HepG2 (cell line): ENCODE measurements around the gene RNF150. TPM values are rescaled to one million over a fixed set of nuclear protein-coding genes. Genes with fewer than 3 reads are reported as not detected.

Source experiments
- ATAC-seq: fragments of 200-7000 bp; cut with Tn5 transposase; 3 replicates; pipeline ENCODE4 v1.9.1; 2020; ENCODE audit warnings: mild to moderate bottlenecking, moderate library complexity
- BruUV-seq: library from RNA; stranded (reverse); fragments of 400-500 nt; replicated peaks from 2 replicates; lab custom pipeline; 2021; lab: Mats Ljungman, UMichigan
- CTCF ChIA-PET: fragments of 300-600 bp; formaldehyde crosslinking; extraction: SDS; loops from one replicate; lab custom pipeline; 2021; ENCODE audit warnings: low total read pairs, inconsistent platforms, low intra/inter-chr PET ratio; lab: Yijun Ruan, JAX
- POLR2A ChIA-PET: fragments of 350-600 bp; sonication (Branson Sonifier 250); formaldehyde crosslinking; loops from one replicate; lab custom pipeline; 2020; ENCODE audit warnings: antibody characterized with exemption, inconsistent platforms; lab: Yijun Ruan, JAX
- DNase-seq: peaks from one replicate; pipeline ENCODE4 v3.0.0-alpha.2; 2015; ENCODE audit warnings: low spot score
- FAIRE-seq: peaks from 3 replicates; lab custom pipeline; 2011; peaks lifted over from hg19 to GRCh38; lab: Jason Lieb, UNC
- H2AFZ ChIP-seq: one replicate; pipeline ENCODE4 v1.6.1; 2011; ENCODE audit warnings: low read length, inconsistent platforms
- H3K27ac ChIP-seq: fragments of 300-600 bp; 3 replicates; pipeline ENCODE4 v1.8.0; 2011; ENCODE audit warnings: mixed run types, mild to moderate bottlenecking, mixed read lengths, low read length, inconsistent platforms; ENCODE audit not compliant: insufficient read depth; ENCODE audit errors: extremely low read length
- H3K27me3 ChIP-seq, 2 experiments: fragments of 200-600 bp in 1 of 2; 2 replicates in 1 of 2; 3 replicates in 1 of 2; pipeline versions ENCODE4 v1.6.0 to v1.8.0; 2011; ENCODE audit warnings: low read length in 2 of 2, mild to moderate bottlenecking in 2 of 2, moderate library complexity in 2 of 2, inconsistent platforms in 1 of 2; ENCODE audit not compliant: insufficient read depth in 2 of 2, control insufficient read depth in 1 of 2
- H3K36me3 ChIP-seq, 2 experiments: fragments of 200-600 bp in 1 of 2; replicated peaks in 1 of 2; 2 replicates in 1 of 2; 3 replicates in 1 of 2; pipeline versions ENCODE4 v1.5.1 to v1.8.0; 2011; ENCODE audit warnings: low read length in 2 of 2, inconsistent platforms in 1 of 2; ENCODE audit not compliant: insufficient read depth in 2 of 2, control insufficient read depth in 1 of 2
- H3K4me1 ChIP-seq: 2 replicates; pipeline ENCODE4 v1.5.1; 2012; ENCODE audit warnings: low read length, inconsistent platforms; ENCODE audit not compliant: insufficient read depth
- H3K4me2 ChIP-seq: 2 replicates; pipeline ENCODE4 v1.6.0; 2011; ENCODE audit warnings: low read depth, low read length, inconsistent platforms
- H3K4me3 ChIP-seq, 3 experiments: fragments of 200-600 bp in 1 of 3; sonication (generic), shearing (Covaris generic) in 1 of 3; replicated peaks in 1 of 3; 2 replicates each; pipeline ENCODE4 v1.5.1; 2011 to 2016; ENCODE audit warnings: low read length in 3 of 3, inconsistent platforms in 2 of 3, low read depth in 2 of 3, mild to moderate bottlenecking in 2 of 3, control low read depth in 1 of 3, mixed read lengths in 1 of 3; ENCODE audit not compliant: insufficient read depth in 1 of 3
- H3K79me2 ChIP-seq: one replicate; pipeline ENCODE4 v1.6.1; 2011; ENCODE audit warnings: low read length, inconsistent platforms; ENCODE audit not compliant: insufficient read depth
- H3K9ac ChIP-seq: 2 replicates; pipeline ENCODE4 v1.6.0; 2011; ENCODE audit warnings: mild to moderate bottlenecking, low read depth, low read length, inconsistent platforms; ENCODE audit not compliant: insufficient read depth
- H3K9me3 ChIP-seq: 2 replicates; pipeline ENCODE4 v1.5.1; 2012; ENCODE audit warnings: mild to moderate bottlenecking, low read length
- H4K20me1 ChIP-seq: 2 replicates; pipeline ENCODE4 v1.6.0; 2011; ENCODE audit warnings: inconsistent platforms, mild to moderate bottlenecking, low read length, moderate library complexity; ENCODE audit not compliant: insufficient read depth
- ARNT2 ChIP-seq: sonication (generic); formaldehyde crosslinking; IDR thresholded peaks from 2 replicates; pipeline ENCODE4 v1.8.0; 2022; ENCODE audit warnings: mild to moderate bottlenecking, low read depth, missing genetic modification reagents, moderate library complexity
- ATF5 ChIP-seq: sonication (generic); formaldehyde crosslinking; IDR thresholded peaks from 2 replicates; pipeline ENCODE4 v1.4.0; 2020; ENCODE audit warnings: mild to moderate bottlenecking, low read depth, missing genetic modification reagents
- CENPBD1 ChIP-seq: sonication (generic); formaldehyde crosslinking; IDR thresholded peaks from 2 replicates; pipeline ENCODE4 v1.8.0; 2022; ENCODE audit warnings: missing genetic modification reagents, low read depth, mild to moderate bottlenecking, borderline replicate concordance
- GLI4 ChIP-seq: sonication (generic); formaldehyde crosslinking; IDR thresholded peaks from 2 replicates; pipeline ENCODE4 v1.5.1; 2020; ENCODE audit warnings: missing genetic modification reagents, mild to moderate bottlenecking, moderate library complexity, borderline replicate concordance
- NAIF1 ChIP-seq: sonication (generic); formaldehyde crosslinking; IDR thresholded peaks from 2 replicates; pipeline ENCODE4 v1.5.0; 2020; ENCODE audit warnings: mild to moderate bottlenecking, missing genetic modification reagents, borderline replicate concordance
- POGZ ChIP-seq: sonication (generic); formaldehyde crosslinking; IDR thresholded peaks from 2 replicates; pipeline ENCODE4 v1.4.0; 2020; ENCODE audit warnings: mild to moderate bottlenecking, missing genetic modification reagents
- SIX1 ChIP-seq: sonication (generic); formaldehyde crosslinking; IDR thresholded peaks from 2 replicates; pipeline ENCODE4 v1.4.0; 2020; ENCODE audit warnings: missing genetic modification reagents, borderline replicate concordance
- ZBTB3 ChIP-seq: sonication (generic); formaldehyde crosslinking; IDR thresholded peaks from 2 replicates; pipeline ENCODE4 v1.4.0; 2020; ENCODE audit warnings: low read depth, mild to moderate bottlenecking, moderate library complexity, missing genetic modification reagents, borderline replicate concordance
- ZFP62 ChIP-seq: sonication (generic); formaldehyde crosslinking; IDR thresholded peaks from 2 replicates; pipeline ENCODE4 v1.4.0; 2020; ENCODE audit warnings: missing genetic modification reagents
- ZKSCAN5 ChIP-seq: sonication (generic); formaldehyde crosslinking; IDR thresholded peaks from 2 replicates; pipeline ENCODE4 v1.5.1; 2020; ENCODE audit warnings: mild to moderate bottlenecking, missing genetic modification reagents
- ZNF24 ChIP-seq: fragments of 450-650 bp; IDR thresholded peaks from 2 replicates; pipeline ENCODE4 v1.6.1; 2017; ENCODE audit warnings: antibody characterized with exemption, mild to moderate bottlenecking
- ZNF317 ChIP-seq: sonication (generic); formaldehyde crosslinking; IDR thresholded peaks from 2 replicates; pipeline ENCODE4 v1.5.0; 2020; ENCODE audit warnings: mild to moderate bottlenecking, missing genetic modification reagents
- ZNF543 ChIP-seq: sonication (generic); formaldehyde crosslinking; IDR thresholded peaks from 2 replicates; pipeline ENCODE4 v1.4.0; 2020; ENCODE audit warnings: mild to moderate bottlenecking, missing genetic modification reagents
- WGBS: methylation state at CpG from one replicate; pipeline ENCODE4 v1.1.6; 2017; ENCODE audit warnings: low lambda C conversion rate; 5-methylcytosine and 5-hydroxymethylcytosine counted together
- in situ Hi-C: cut with HindIII; loops from 2 replicates; pipeline ENCODE4 v1.10.0; 2017; ENCODE audit warnings: low pct_unique_long_range_greater_than_20kb; ENCODE audit not compliant: extremely low pct_ligation_motif_present
- intact Hi-C: fragments of 100-400 bp; cut with micrococcal nuclease; formaldehyde crosslinking; loops from one replicate; pipeline ENCODE4 v1.10.0; 2022; ENCODE audit not compliant: unreplicated experiment
- polyA plus RNA-seq, 8 experiments: library from polyadenylated mRNA; depleted of rRNA in 3 of 8; stranded (reverse) in 7 of 8; unstranded in 1 of 8; fragments of >200 nt; fragmentation: Illumina TruSeq in 4 of 8; extraction: Trizol in 4 of 8; gene quantifications; 2 replicates each; pipeline versions ENCODE4 v1.2.1 to v1.2.3, GENCODE V29; 2011 to 2016; ENCODE audit warnings: low read depth in 4 of 8, missing spikeins in 1 of 8, mixed read lengths in 1 of 8; ENCODE audit not compliant: insufficient read depth in 1 of 8
- total RNA-seq, 5 experiments: library from RNA; depleted of rRNA; stranded (reverse); fragments of >200 nt; fragmentation: Illumina TruSeq; extraction: Trizol; gene quantifications; 2 replicates each; pipeline ENCODE4 v1.2.3, GENCODE V29; 2016; ENCODE audit warnings: low read depth in 1 of 5
- TF ChIP-seq, protein P1 (sequence below): sonication (generic); formaldehyde crosslinking; IDR thresholded peaks from 2 replicates; pipeline ENCODE4 v1.9.0; 2021; ENCODE audit warnings: missing genetic modification reagents, mild to moderate bottlenecking, borderline replicate concordance
- TF ChIP-seq, protein P2 (sequence below): sonication (generic); formaldehyde crosslinking; IDR thresholded peaks from 2 replicates; pipeline ENCODE4 v1.4.0; 2020; ENCODE audit warnings: missing genetic modification reagents
- TF ChIP-seq, protein P3 (sequence below): sonication (generic); formaldehyde crosslinking; IDR thresholded peaks from 2 replicates; pipeline ENCODE4 v1.8.0; 2022; ENCODE audit warnings: mild to moderate bottlenecking, missing genetic modification reagents, moderate library complexity

RNF150 gene
- total and polyA plus RNA-seq, 2 of the 13 experiments (the other 11 are each of a cell fraction or from before 2014, with no cell fraction given) = 0.02 to 0.03 TPM

- TF ChIP-seq ZNF24 = no peak
- TF ChIP-seq GLI4 (CRISPR knock-in tag) = no peak
- TF ChIP-seq ZBTB3 (CRISPR knock-in tag) = no peak
- TF ChIP-seq, protein P1, sequence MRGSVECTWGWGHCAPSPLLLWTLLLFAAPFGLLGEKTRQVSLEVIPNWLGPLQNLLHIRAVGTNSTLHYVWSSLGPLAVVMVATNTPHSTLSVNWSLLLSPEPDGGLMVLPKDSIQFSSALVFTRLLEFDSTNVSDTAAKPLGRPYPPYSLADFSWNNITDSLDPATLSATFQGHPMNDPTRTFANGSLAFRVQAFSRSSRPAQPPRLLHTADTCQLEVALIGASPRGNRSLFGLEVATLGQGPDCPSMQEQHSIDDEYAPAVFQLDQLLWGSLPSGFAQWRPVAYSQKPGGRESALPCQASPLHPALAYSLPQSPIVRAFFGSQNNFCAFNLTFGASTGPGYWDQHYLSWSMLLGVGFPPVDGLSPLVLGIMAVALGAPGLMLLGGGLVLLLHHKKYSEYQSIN (CRISPR knock-in tag) = no peak
These were observed 59.0 kb downstream of the RNF150 start (continued) for GRCh38 chr4:141074098-141074878.

- FAIRE-seq (no peak), ATAC-seq (no peak), DNase-seq (no peak)
- H3K9me3 ChIP-seq = no peaks in the 10 kb centered on the region
- no TSS peak for BruUV-seq
- no peaks in the 10 kb centered on the region for H3K27me3 ChIP-seq
- ChIA-PET POLR2A (no interaction called here), CTCF (no interaction called here)
- in situ Hi-C loops = no loop called here
- H3K4me1 ChIP-seq = no peaks in the 10 kb centered on the region
- no peaks in the 10 kb centered on the region for H4K20me1 ChIP-seq
- H2AFZ ChIP-seq = no peak overlapping the region
- no peaks in the 10 kb centered on the region for H3K79me2 ChIP-seq
- H3K27ac ChIP-seq = no peak overlapping the region
- H3K9ac ChIP-seq = no peak overlapping the region
- intact Hi-C loops = no loop called here
- H3K4me3 ChIP-seq = no peak overlapping the region
- H3K4me2 ChIP-seq = no peak overlapping the region
- H3K36me3 ChIP-seq = no peaks in the 10 kb centered on the region
- WGBS = 35% methylated on average over 3 of the region's 3 CpGs
- TF ChIP-seq, protein P2, sequence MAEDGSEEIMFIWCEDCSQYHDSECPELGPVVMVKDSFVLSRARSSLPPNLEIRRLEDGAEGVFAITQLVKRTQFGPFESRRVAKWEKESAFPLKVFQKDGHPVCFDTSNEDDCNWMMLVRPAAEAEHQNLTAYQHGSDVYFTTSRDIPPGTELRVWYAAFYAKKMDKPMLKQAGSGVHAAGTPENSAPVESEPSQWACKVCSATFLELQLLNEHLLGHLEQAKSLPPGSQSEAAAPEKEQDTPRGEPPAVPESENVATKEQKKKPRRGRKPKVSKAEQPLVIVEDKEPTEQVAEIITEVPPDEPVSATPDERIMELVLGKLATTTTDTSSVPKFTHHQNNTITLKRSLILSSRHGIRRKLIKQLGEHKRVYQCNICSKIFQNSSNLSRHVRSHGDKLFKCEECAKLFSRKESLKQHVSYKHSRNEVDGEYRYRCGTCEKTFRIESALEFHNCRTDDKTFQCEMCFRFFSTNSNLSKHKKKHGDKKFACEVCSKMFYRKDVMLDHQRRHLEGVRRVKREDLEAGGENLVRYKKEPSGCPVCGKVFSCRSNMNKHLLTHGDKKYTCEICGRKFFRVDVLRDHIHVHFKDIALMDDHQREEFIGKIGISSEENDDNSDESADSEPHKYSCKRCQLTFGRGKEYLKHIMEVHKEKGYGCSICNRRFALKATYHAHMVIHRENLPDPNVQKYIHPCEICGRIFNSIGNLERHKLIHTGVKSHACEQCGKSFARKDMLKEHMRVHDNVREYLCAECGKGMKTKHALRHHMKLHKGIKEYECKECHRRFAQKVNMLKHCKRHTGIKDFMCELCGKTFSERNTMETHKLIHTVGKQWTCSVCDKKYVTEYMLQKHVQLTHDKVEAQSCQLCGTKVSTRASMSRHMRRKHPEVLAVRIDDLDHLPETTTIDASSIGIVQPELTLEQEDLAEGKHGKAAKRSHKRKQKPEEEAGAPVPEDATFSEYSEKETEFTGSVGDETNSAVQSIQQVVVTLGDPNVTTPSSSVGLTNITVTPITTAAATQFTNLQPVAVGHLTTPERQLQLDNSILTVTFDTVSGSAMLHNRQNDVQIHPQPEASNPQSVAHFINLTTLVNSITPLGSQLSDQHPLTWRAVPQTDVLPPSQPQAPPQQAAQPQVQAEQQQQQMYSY (CRISPR knock-in tag) = no peak
- no peak for TF ChIP-seq SIX1 (CRISPR knock-in tag)
- no peak for TF ChIP-seq NAIF1 (CRISPR knock-in tag)
- TF ChIP-seq CENPBD1 = no peak
- no peak for TF ChIP-seq ATF5 (CRISPR knock-in tag)
- TF ChIP-seq, protein P3, sequence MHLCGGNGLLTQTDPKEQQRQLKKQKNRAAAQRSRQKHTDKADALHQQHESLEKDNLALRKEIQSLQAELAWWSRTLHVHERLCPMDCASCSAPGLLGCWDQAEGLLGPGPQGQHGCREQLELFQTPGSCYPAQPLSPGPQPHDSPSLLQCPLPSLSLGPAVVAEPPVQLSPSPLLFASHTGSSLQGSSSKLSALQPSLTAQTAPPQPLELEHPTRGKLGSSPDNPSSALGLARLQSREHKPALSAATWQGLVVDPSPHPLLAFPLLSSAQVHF (CRISPR knock-in tag) = no peak
- TF ChIP-seq POGZ (CRISPR knock-in tag) = no peak
- TF ChIP-seq ZKSCAN5 (CRISPR knock-in tag) = no peak
- TF ChIP-seq ZNF543 (CRISPR knock-in tag) = no peak
- no peak for TF ChIP-seq ARNT2 (CRISPR knock-in tag)
- TF ChIP-seq ZNF317 (CRISPR knock-in tag) = no peak
- TF ChIP-seq ZFP62 (CRISPR knock-in tag) = no peak
These were observed 66.6 kb downstream of the RNF150 start for GRCh38 chr4:141066690-141067089.
